Activated B cell treated with CpG ODN at 0.5 μM for 24 hours (primary cell): ENCODE measurements around the gene PHGDH. TPM values are rescaled to one million over a fixed set of nuclear protein-coding genes. Genes with fewer than 3 reads are reported as not detected.

Experiments
- ATAC-seq: fragments of 200-7000 bp; cut with Tn5 transposase; one replicate; pipeline ENCODE4 v1.10.0; 2021; ENCODE audit warnings: low read depth, mild to moderate bottlenecking, moderate library complexity
- CTCF ChIA-PET: fragments of 350-600 bp; sonication (Branson Sonifier 250); formaldehyde crosslinking; loops from one replicate; lab custom pipeline; 2021; ENCODE audit warnings: antibody characterized with exemption; lab: Charles Lee
- POLR2A ChIA-PET: fragments of 350-600 bp; sonication (Branson Sonifier 250); formaldehyde crosslinking; loops from one replicate; lab custom pipeline; 2021; ENCODE audit warnings: antibody characterized with exemption; lab: Charles Lee
- DNase-seq: peaks from one replicate; pipeline ENCODE4 v3.0.0; 2022
- H3K27ac Mint-ChIP-seq: one replicate; pipeline ENCODE4 v1.8.0; 2020; ENCODE audit warnings: mixed read lengths
- H3K27me3 Mint-ChIP-seq: one replicate; pipeline ENCODE4 v1.8.0; 2021; ENCODE audit warnings: mixed read lengths
- H3K36me3 Mint-ChIP-seq: one replicate; pipeline ENCODE4 v1.8.0; 2021; ENCODE audit warnings: low read depth, mixed read lengths
- H3K4me1 Mint-ChIP-seq: one replicate; pipeline ENCODE4 v1.8.0; 2021; ENCODE audit warnings: mixed read lengths
- H3K4me3 Mint-ChIP-seq: one replicate; pipeline ENCODE4 v1.8.0; 2020; ENCODE audit warnings: mild to moderate bottlenecking, mixed read lengths
- H3K9me3 Mint-ChIP-seq: one replicate; pipeline ENCODE4 v1.8.0; 2020; ENCODE audit warnings: mixed read lengths
- CTCF ChIP-seq: fragments of 200-600 bp; IDR thresholded peaks from one replicate; pipeline ENCODE4 v1.8.0; 2022; ENCODE audit warnings: antibody characterized with exemption, mild to moderate bottlenecking
- intact Hi-C: fragments of 100-400 bp; cut with micrococcal nuclease; formaldehyde crosslinking; loops from one replicate; pipeline ENCODE4 v1.15.1; 2024
- total RNA-seq: library from RNA; stranded (reverse); gene quantifications from 2 replicates; pipeline ENCODE4 v1.2.3, GENCODE V29; 2022

PHGDH gene
- total RNA-seq, 1 donor from 2014 or later: 51.6 TPM

- H3K4me3 Mint-ChIP-seq: no peak overlapping the region
- H3K9me3 Mint-ChIP-seq: no peaks in the 10 kb centered on the region
- H3K27me3 Mint-ChIP-seq: peaks cover 12% of the 10 kb centered on the region
- CTCF ChIA-PET: no interaction called here
- no peaks in the 10 kb centered on the region for H3K36me3 Mint-ChIP-seq
- TF ChIP-seq CTCF: no peak
- POLR2A ChIA-PET: no interaction called here
- intact Hi-C loops: no loop called here
- no peaks in the 10 kb centered on the region for H3K4me1 Mint-ChIP-seq
- ATAC-seq: no peak
- H3K27ac Mint-ChIP-seq: no peak overlapping the region
- DNase-seq: no peak
Measured at GRCh38 chr1:119764220-119764619, 52.5 kb downstream of the PHGDH start.

DNA sequence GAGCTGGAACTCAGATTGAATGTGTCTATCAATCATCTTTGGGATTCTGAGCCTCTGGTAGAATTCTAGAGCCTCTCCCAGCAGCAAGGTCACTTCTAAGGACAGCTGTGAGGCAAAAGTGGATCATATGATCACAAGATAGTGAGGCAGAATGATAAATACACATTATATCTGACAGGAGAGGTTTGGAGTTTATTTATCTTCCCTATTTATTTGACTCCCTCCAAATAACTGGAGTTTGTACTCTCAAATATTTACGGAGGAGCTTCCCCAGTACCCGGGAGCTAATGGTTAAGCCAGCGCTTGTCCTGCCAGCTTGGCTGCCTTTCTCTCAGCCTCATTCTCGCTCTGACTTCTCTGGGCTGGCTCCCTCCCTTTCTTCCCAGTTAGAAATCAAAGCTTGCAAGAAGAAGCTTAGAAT is 54.6 kb downstream of the PHGDH start:
- no peaks in the 10 kb centered on the region for H3K9me3 Mint-ChIP-seq
- no peak for TF ChIP-seq CTCF
- H3K4me3 Mint-ChIP-seq: no peak overlapping the region
- ChIA-PET CTCF (no interaction called here), POLR2A (no interaction called here)
- H3K4me1 Mint-ChIP-seq: no peaks in the 10 kb centered on the region
- DNase-seq (no peak), ATAC-seq (no peak)
- peaks cover 12% of the 10 kb centered on the region for H3K27me3 Mint-ChIP-seq
- no peak overlapping the region for H3K27ac Mint-ChIP-seq
- no peaks in the 10 kb centered on the region for H3K36me3 Mint-ChIP-seq
- intact Hi-C loops: no loop called here

DNA sequence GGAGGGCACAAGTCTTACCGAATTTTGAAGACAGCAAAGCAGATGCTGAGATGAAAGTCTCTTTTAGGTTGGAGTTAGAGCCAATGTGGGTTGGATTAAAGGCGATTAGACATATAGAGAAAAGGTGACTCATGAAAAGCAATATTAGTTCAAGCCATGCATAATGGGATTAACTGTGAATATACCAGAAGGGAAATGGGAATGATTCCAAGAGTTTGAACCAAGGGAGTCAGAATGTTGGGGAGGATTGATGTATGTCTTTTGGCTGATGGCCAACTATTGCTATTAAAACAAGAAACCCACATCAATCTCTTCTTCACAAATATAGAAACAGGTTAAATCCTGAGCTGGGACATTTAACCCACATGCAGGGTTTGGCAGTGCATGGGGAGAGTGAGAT is 55.8 kb downstream of the PHGDH start:
- intact Hi-C loops: no loop called here
- Mint-ChIP-seq H3K27me3 (peaks cover 12% of the 10 kb centered on the region), H3K4me3 (no peak overlapping the region)

DNA sequence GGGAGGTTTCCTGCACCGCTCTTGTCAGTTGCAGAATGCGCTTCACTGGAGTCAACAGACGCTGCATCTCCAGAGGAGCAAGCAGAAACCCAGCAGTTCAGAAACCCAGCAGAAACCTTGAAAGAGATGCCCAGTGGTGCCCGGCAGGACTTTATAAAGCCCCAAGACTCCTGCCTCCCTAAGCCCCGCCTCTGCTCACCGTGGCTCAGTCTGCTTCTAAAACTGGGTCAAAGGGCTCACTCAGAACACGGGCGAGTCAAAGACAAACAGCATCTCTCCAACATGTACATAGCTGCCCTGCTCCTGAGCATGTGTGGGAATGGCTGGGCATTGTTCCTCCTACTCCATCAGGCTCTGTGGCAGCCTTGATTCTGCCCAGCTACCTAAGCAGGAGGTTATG is 57.0 kb downstream of the PHGDH start, which contains the start of gene HMGCS2:
Gene HMGCS2 (minus strand): TSS at position 128 of the 400 bp plus-strand sequence. CDS start 61 bp downstream, at position 67.
- Mint-ChIP-seq H3K9me3 (no peaks in the 10 kb centered on the region), H3K27ac (no peak within 1 kb of the TSS), H3K27me3 (peaks cover 9% of the 10 kb centered on the region), H3K4me3 (no peak within 1 kb of the TSS), H3K36me3 (no peaks in the 10 kb centered on the region), H3K4me1 (no peaks in the 10 kb centered on the region)
- ATAC-seq: no peak
- ChIA-PET POLR2A (no interaction called here), CTCF (no interaction called here)
- TF ChIP-seq CTCF: no peak
- intact Hi-C loops: no loop called here
- no peak for DNase-seq

More for the DNA sequence above, 55.8 kb downstream of the PHGDH start:
- H3K27ac Mint-ChIP-seq: no peak overlapping the region
- H3K4me1 Mint-ChIP-seq: no peaks in the 10 kb centered on the region
- DNase-seq (no peak), ATAC-seq (no peak)
- H3K36me3 Mint-ChIP-seq: no peaks in the 10 kb centered on the region
- no peaks in the 10 kb centered on the region for H3K9me3 Mint-ChIP-seq
- ChIA-PET POLR2A (no interaction called here), CTCF (no interaction called here)
- TF ChIP-seq CTCF: no peak

- H3K36me3 Mint-ChIP-seq: no peaks in the 10 kb centered on the region
- H3K4me3 Mint-ChIP-seq: no peak overlapping the region
- POLR2A ChIA-PET: no interaction called here
- intact Hi-C loops: no loop called here
- no peak for TF ChIP-seq CTCF
- ATAC-seq (no peak), DNase-seq (no peak)
- no peaks in the 10 kb centered on the region for H3K9me3 Mint-ChIP-seq
- H3K4me1 Mint-ChIP-seq: no peaks in the 10 kb centered on the region
- CTCF ChIA-PET: no interaction called here
- H3K27me3 Mint-ChIP-seq: peaks cover 6% of the 10 kb centered on the region
- H3K27ac Mint-ChIP-seq: no peak overlapping the region
Measured at GRCh38 chr1:119771016-119771415, 59.3 kb downstream of the PHGDH start.
